SJSA1 (cell line): Measurements from ENCODE around the gene FBXO22. TPM values are rescaled to one million over a fixed set of nuclear protein-coding genes. Genes with fewer than 3 reads are reported as not detected.
"Not testable (repeated sequence)": the region's sequence is repeated elsewhere in the genome, so short reads cannot be mapped to it uniquely, and the experiment has no call there.

Experiments
- DNase-seq, 2 experiments: peaks; one replicate each; pipeline ENCODE4 v3.0.0-alpha.2; 2015 to 2020; ENCODE audit warnings: low spot score in 2 of 2, low read depth in 1 of 2
- H3K27ac ChIP-seq: fragments of 250-450 bp; sonication (Bioruptor Pico); 2 replicates; pipeline ENCODE4 v1.5.1; 2020; ENCODE audit warnings: mild to moderate bottlenecking, moderate library complexity
- H3K27me3 ChIP-seq: fragments of 250-450 bp; sonication (Bioruptor Pico); replicated peaks from 2 replicates; pipeline ENCODE4 v1.5.1; 2020; ENCODE audit warnings: mild to moderate bottlenecking, moderate library complexity
- H3K36me3 ChIP-seq: fragments of 250-450 bp; sonication (Bioruptor Pico); 2 replicates; pipeline ENCODE4 v1.5.1; 2020; ENCODE audit warnings: mild to moderate bottlenecking
- H3K4me1 ChIP-seq: fragments of 250-450 bp; sonication (Bioruptor Pico); replicated peaks from 2 replicates; pipeline ENCODE4 v1.6.1; 2021; ENCODE audit warnings: mild to moderate bottlenecking
- H3K4me3 ChIP-seq: fragments of 250-450 bp; sonication (Bioruptor Pico); 2 replicates; pipeline ENCODE4 v1.5.1; 2020; ENCODE audit warnings: mild to moderate bottlenecking
- H3K9me3 ChIP-seq: fragments of 250-450 bp; sonication (Bioruptor Pico); replicated peaks from 2 replicates; pipeline ENCODE4 v1.5.1; 2020; ENCODE audit warnings: mild to moderate bottlenecking
- total RNA-seq: library from RNA; depleted of rRNA; stranded (reverse); fragments of >200 nt; shearing (Covaris generic); gene quantifications from 2 replicates; pipeline ENCODE4 v1.2.3, GENCODE V29; 2014; rRNA removed

The FBXO22 gene
- total RNA-seq, 1 experiment from 2014 or later: 66.9 TPM

DNA sequence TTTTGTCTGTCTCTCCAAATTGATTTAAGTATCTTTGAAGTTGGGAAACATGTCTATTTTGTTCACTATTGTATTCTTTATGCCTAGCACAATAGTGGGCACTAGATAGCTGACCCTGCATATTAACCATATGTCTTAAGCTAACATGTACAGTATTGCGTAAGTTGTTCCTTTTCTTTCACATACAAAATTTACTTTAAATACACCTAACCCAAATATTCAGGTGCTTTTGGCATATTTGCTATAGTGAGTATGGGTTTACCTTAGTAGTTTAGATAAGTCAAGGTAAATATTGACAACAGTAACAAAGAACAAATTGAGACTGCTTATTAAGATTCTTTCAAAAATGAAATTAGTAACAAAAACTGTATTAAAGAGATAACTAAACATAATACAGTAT is 57.7 kb downstream of the FBXO22 start:
- Histone ChIP-seq H3K27ac (no peak overlapping the region), H3K4me3 (no peak overlapping the region), H3K4me1 (peaks cover 6% of the 10 kb centered on the region), H3K36me3 (no peaks in the 10 kb centered on the region), H3K27me3 (no peaks in the 10 kb centered on the region), H3K9me3 (no peaks in the 10 kb centered on the region)
- no peak for DNase-seq

- no peak for DNase-seq
- Histone ChIP-seq H3K36me3 (no peaks in the 10 kb centered on the region), H3K27me3 (no peaks in the 10 kb centered on the region), H3K27ac (no peak overlapping the region), H3K9me3 (no peaks in the 10 kb centered on the region), H3K4me3 (no peak overlapping the region), H3K4me1 (peaks cover 6% of the 10 kb centered on the region)
Observed at GRCh38 chr15:75966073-75966472, 62.4 kb downstream of the FBXO22 start.

GRCh38 chr15:75976766-75977165 is 73.1 kb downstream of the FBXO22 start:
- H3K27me3 ChIP-seq, H3K9me3 ChIP-seq, H3K27ac ChIP-seq: not testable (repeated sequence)

GRCh38 chr15:75981149-75981815 is 77.6 kb downstream of the FBXO22 start:
- H3K27ac ChIP-seq: no peak overlapping the region
- no peaks in the 10 kb centered on the region for H3K4me1 ChIP-seq
- no peak for DNase-seq
- no peaks in the 10 kb centered on the region for H3K36me3 ChIP-seq
- peaks cover 5% of the 10 kb centered on the region; the same call in 1 of the 2 replicates for H3K27me3 ChIP-seq
- H3K9me3 ChIP-seq: no peaks in the 10 kb centered on the region
- no peak overlapping the region for H3K4me3 ChIP-seq

More at GRCh38 chr15:75976766-75977165, 73.1 kb downstream of the FBXO22 start:
- DNase-seq, H3K4me3 ChIP-seq, H3K36me3 ChIP-seq, H3K4me1 ChIP-seq: not testable (repeated sequence)

DNA sequence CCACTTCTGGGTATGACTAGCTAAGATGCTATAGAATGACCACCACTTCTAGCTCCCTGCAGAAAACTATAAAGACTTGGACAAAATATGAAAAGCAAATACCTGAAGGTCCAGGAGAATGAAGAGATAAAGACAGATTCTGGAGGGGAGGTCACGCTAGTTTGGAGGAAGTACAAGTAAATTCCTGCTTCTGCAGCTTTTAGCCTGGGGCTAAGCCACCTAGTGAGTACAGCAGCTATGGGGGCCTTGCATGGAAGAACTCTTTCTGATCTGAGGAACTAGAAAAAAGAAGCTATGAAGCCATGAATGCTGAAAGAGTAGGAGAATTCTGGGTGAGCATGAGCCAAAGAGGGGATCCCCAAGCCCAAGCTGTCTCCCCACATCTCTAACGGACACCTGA is 78.8 kb downstream of the FBXO22 start:
- no peak for DNase-seq
- peaks cover 5% of the 10 kb centered on the region; the same call in 1 of the 2 replicates for H3K27me3 ChIP-seq
- no peaks in the 10 kb centered on the region for H3K9me3 ChIP-seq
- H3K27ac ChIP-seq: no peak overlapping the region
- no peaks in the 10 kb centered on the region for H3K4me1 ChIP-seq
- H3K36me3 ChIP-seq: no peaks in the 10 kb centered on the region
- H3K4me3 ChIP-seq: no peak overlapping the region

DNA sequence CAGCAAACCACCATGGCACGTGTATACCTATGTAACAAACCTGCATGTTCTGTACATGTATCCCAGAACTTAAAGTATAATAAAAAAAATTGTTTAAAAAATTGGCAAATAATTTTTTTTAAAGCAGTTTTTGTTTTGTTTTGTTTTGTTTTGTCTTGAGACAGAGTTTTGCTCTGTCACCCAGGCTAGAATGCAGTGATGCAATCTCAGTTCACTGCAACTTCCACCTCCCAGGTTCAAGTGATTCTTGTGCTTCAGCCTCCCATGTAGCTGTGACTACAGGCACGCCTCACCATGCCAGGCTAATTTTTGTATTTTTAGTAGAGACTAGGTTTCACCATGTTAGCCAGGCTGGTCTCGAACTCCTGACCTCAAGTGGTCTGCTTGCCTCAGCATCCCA is 81.0 kb downstream of the FBXO22 start:
- H3K36me3 ChIP-seq, H3K27ac ChIP-seq, H3K4me1 ChIP-seq, H3K27me3 ChIP-seq, H3K4me3 ChIP-seq, H3K9me3 ChIP-seq, DNase-seq: not testable (repeated sequence)

- Histone ChIP-seq H3K9me3 (no peaks in the 10 kb centered on the region), H3K27me3 (no peaks in the 10 kb centered on the region), H3K4me1 (no peaks in the 10 kb centered on the region), H3K4me3 (no peak overlapping the region), H3K36me3 (no peaks in the 10 kb centered on the region), H3K27ac (no peak overlapping the region)
- DNase-seq: no peak
Observed at GRCh38 chr15:75985971-75986370, 82.3 kb downstream of the FBXO22 start.

DNA sequence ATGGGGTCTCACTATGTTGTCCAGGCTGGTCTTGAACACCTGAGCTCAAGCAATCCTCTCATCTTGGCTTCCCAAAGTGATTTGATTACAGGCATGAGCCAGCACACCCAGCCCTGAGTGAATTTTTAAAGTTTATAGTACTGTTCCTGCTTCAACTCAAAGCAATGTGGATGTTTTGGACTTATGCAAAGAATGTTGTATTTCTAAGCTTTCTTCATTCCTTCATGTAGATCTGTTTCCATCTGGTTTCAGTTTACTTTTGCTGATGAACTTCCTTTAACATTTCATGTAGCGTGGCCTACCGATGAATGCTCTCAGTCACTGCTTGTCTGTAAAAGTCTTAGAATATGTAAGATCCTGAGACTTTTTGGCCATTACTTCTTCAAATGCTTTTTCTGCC is 85.4 kb downstream of the FBXO22 start:
- no peaks in the 10 kb centered on the region for H3K27me3 ChIP-seq
- H3K4me1 ChIP-seq: no peaks in the 10 kb centered on the region
- H3K9me3 ChIP-seq: no peaks in the 10 kb centered on the region
- no peaks in the 10 kb centered on the region for H3K36me3 ChIP-seq
- H3K4me3 ChIP-seq: no peak overlapping the region
- H3K27ac ChIP-seq: no peak overlapping the region
- DNase-seq: no peak

DNA sequence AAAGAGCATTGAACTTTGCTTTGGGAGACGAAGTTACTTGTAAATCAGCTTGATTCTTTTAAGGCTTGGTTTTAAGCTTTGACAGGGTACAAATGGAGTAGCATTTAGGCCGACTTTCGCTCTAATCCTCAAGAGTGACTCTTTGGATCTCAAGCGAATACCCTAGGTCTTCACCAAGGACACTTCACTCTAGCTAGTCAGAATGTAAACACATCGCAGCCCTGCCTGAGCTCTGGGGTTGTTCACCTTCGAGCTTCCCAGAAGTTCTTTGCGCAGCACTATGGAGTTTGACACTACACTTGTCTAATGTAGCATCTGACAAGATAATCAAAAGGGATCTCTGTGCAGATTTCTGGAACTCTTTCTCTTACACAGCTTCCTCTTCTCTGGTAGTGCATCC is 86.2 kb downstream of the FBXO22 start:
- no peak for DNase-seq
- H3K4me3 ChIP-seq: no peak overlapping the region
- H3K27ac ChIP-seq: no peak overlapping the region
- H3K4me1 ChIP-seq: no peaks in the 10 kb centered on the region
- H3K9me3 ChIP-seq: no peaks in the 10 kb centered on the region
- no peaks in the 10 kb centered on the region for H3K27me3 ChIP-seq
- no peaks in the 10 kb centered on the region for H3K36me3 ChIP-seq

Other genes starting within 250 kb of the FBXO22 start
- gene CSPG4, start 191.0 kb upstream of the FBXO22 start, total RNA-seq: 0.32 and 0.41 TPM in 2 replicates
- gene UBE2Q2, start 60.4 kb upstream of the FBXO22 start, total RNA-seq: 40.1 and 52.8 TPM in 2 replicates
- gene NRG4, start 108.5 kb downstream of the FBXO22 start, total RNA-seq: not detected in 2 replicates
- gene TMEM266, start 156.1 kb downstream of the FBXO22 start, total RNA-seq: 0.21 and 1.4 TPM in 2 replicates